ENCODE data around the gene SLC8A3. TPM values are rescaled to one million over a fixed set of nuclear protein-coding genes. Genes with fewer than 3 reads are reported as not detected.

SLC8A3 gene
- total and polyA plus RNA-seq, 9 of the 15 experiments (the other 6 are each of a cell fraction or from before 2014, with no cell fraction given): not detected

DNA sequence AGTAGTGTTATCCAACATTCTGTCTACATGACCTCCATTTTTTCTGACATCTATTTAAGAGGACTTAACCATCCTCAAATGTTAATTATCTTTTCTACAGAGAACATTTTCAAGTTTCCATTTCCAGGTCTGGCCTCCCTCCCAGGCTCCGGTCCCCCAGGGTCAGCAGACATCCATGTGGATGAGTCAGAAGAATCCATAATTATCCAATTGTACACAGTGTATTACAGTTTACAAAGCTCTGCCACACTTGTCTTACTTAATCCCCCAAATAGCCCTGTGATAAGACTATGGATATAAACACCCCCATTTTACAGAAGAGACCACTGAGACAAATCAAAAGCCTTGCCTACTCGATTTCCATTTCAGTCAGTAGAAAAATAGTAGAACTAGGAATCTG, 65.0 kb downstream of the SLC8A3 start:
- Histone ChIP-seq H4K20me1 (replicated peaks; ENCODE audit: control insufficient read depth, insufficient read depth, low read length) (no peaks in the 10 kb centered on the region), H3K4me2 (ENCODE audit: insufficient read depth, low read length) (no peak overlapping the region), H3K9me1 (ENCODE audit: control insufficient read depth, insufficient read depth, low read length) (no peaks in the 10 kb centered on the region), H3K27me3 (ENCODE audit: control insufficient read depth in 2 of 2, insufficient read depth in 2 of 2, low read length in 2 of 2) (no peaks in the 10 kb centered on the region), H3K36me3 (ENCODE audit: control insufficient read depth, insufficient read depth, low read length) (no peaks in the 10 kb centered on the region), H3K79me2 (ENCODE audit: control insufficient read depth, insufficient read depth, low read length) (no peaks in the 10 kb centered on the region), H2AFZ (ENCODE audit: low read depth, low read length) (no peak overlapping the region), H3K9ac (ENCODE audit: insufficient read depth in 1 of 2, low read depth in 2 of 2, low read length in 2 of 2) (no peak overlapping the region), H3K4me3 (no peak overlapping the region), H3K27ac (ENCODE audit: extremely low read depth, low read depth, low read length) (no peak overlapping the region), H3K9me3 (replicated peaks; ENCODE audit: control insufficient read depth, insufficient read depth, low read depth, low read length) (no peaks in the 10 kb centered on the region), H3K4me1 (replicated peaks in 1 of 2; ENCODE audit: control insufficient read depth in 2 of 2, insufficient read depth in 2 of 2, low read length in 2 of 2) (no peaks in the 10 kb centered on the region)
- CTCF ChIA-PET (ENCODE audit: low intra/inter-chr PET ratio): no interaction called here
- no TSS peak for BruUV-seq (replicated peaks)
- DNase-seq (ENCODE audit: extremely low read depth in 1 of 4, low spot score in 3 of 4) (no peak), FAIRE-seq (no peak), ATAC-seq (no peak)
- no peak for TF ChIP-seq EWSR1 (IDR thresholded peaks at IDR 0.05; ENCODE audit: borderline replicate concordance, low read depth, partially characterized antibody)
- no peak for TF ChIP-seq HOXB6 (CRISPR knock-in tag; IDR thresholded peaks at IDR 0.05; ENCODE audit: borderline replicate concordance)
- no peak for TF ChIP-seq SP2 (IDR thresholded peaks at IDR 0.05; ENCODE audit: extremely low read depth, low read depth, low read length, poor library complexity, severe bottlenecking)
- no peak for TF ChIP-seq RBM15 (IDR thresholded peaks at IDR 0.05; ENCODE audit: insufficient read depth, low read length)
- WGBS (ENCODE audit: insufficient coverage, low coverage, missing lambda C conversion rate): 8% methylated on average over 2 of the region's 2 CpGs
- in situ Hi-C loops (cut with MboI) (no loop called here), intact Hi-C loops (cut with micrococcal nuclease) (no loop called here)
- POLR2A ChIA-PET: interaction anchor here (0.6 kb wide), 1 partner anchor 14 kb away, joined by 3 read pairs; no protein-coding TSS in a partner anchor

- no peaks in the 10 kb centered on the region for H3K9me3 ChIP-seq (replicated peaks; ENCODE audit: control insufficient read depth, insufficient read depth, low read depth, low read length)
- DNase-seq (ENCODE audit: extremely low read depth in 1 of 4, low spot score in 3 of 4) (no peak), ATAC-seq (no peak), FAIRE-seq (no peak)
- H3K9me1 ChIP-seq (ENCODE audit: control insufficient read depth, insufficient read depth, low read length): no peaks in the 10 kb centered on the region
- TF ChIP-seq TAF9B (IDR thresholded peaks at IDR 0.05; ENCODE audit: partially characterized antibody) (no peak), ILK (tag; IDR thresholded peaks at IDR 0.05; ENCODE audit: borderline replicate concordance, low read depth) (no peak), RFX1 (IDR thresholded peaks at IDR 0.05) (peak; percentile 48), IFI16 (CRISPR knock-in tag; IDR thresholded peaks at IDR 0.05) (no peak)
- no peaks in the 10 kb centered on the region for H4K20me1 ChIP-seq (replicated peaks; ENCODE audit: control insufficient read depth, insufficient read depth, low read length)
- no peaks in the 10 kb centered on the region for H3K4me1 ChIP-seq (replicated peaks in 1 of 2; ENCODE audit: control insufficient read depth in 2 of 2, insufficient read depth in 2 of 2, low read length in 2 of 2)
- in situ Hi-C loops (cut with MboI): no loop called here
- H3K4me2 ChIP-seq (ENCODE audit: insufficient read depth, low read length): no peak overlapping the region
- H3K27ac ChIP-seq (ENCODE audit: extremely low read depth, low read depth, low read length): no peak overlapping the region
- BruUV-seq (replicated peaks): no TSS peak
- ChIA-PET POLR2A (interaction anchor here (0.7 kb wide), 1 partner anchor 12 kb away, joined by 3 read pairs; no protein-coding TSS in a partner anchor), CTCF (ENCODE audit: low intra/inter-chr PET ratio) (no interaction called here)
- intact Hi-C loops (cut with micrococcal nuclease): no loop called here
- no peaks in the 10 kb centered on the region for H3K27me3 ChIP-seq (ENCODE audit: control insufficient read depth in 2 of 2, insufficient read depth in 2 of 2, low read length in 2 of 2)
- no peak overlapping the region for H2AFZ ChIP-seq (ENCODE audit: low read depth, low read length)
- H3K79me2 ChIP-seq (ENCODE audit: control insufficient read depth, insufficient read depth, low read length): no peaks in the 10 kb centered on the region
- H3K4me3 ChIP-seq: no peak overlapping the region
- 0% methylated on average over 1 of the region's 1 CpG for WGBS (ENCODE audit: insufficient coverage, low coverage, missing lambda C conversion rate)
- H3K9ac ChIP-seq (ENCODE audit: insufficient read depth in 1 of 2, low read depth in 2 of 2, low read length in 2 of 2): no peak overlapping the region
- H3K36me3 ChIP-seq (ENCODE audit: control insufficient read depth, insufficient read depth, low read length): no peaks in the 10 kb centered on the region
These were observed 67.2 kb downstream of the SLC8A3 start for GRCh38 chr14:70121521-70121920.
